Natural killer cell (primary cell): ENCODE data around the gene ABL1. TPM values are rescaled to one million over a fixed set of nuclear protein-coding genes. Genes with fewer than 3 reads are reported as not detected.

Experiments used
- ATAC-seq, 3 donors: fragments of 150-1000 bp in 2 of 3; fragments of 200-7000 bp in 1 of 3; cut with Tn5 transposase; 1 replicate in 1 of 3; 2 replicates in 2 of 3; pipeline ENCODE4 v1.10.0; 2021; ENCODE audit warnings: mild to moderate bottlenecking in 2 of 3, moderate library complexity in 2 of 3
- DNase-seq, 2 donors: peaks; one replicate each; pipeline versions ENCODE4 v3.0.0 to v3.0.0-alpha.2; 2013 to 2021; ENCODE audit warnings: mixed read lengths in 1 of 2
- H3K27ac ChIP-seq: one replicate; pipeline ENCODE4 v1.5.1; 2013; ENCODE audit warnings: mild to moderate bottlenecking, low read length
- H3K27me3 ChIP-seq: one replicate; pipeline ENCODE4 v1.6.1; 2013; ENCODE audit warnings: low read length; ENCODE audit not compliant: control insufficient read depth, insufficient read depth
- H3K36me3 ChIP-seq: one replicate; pipeline ENCODE4 v1.6.1; 2013; ENCODE audit warnings: low read length; ENCODE audit not compliant: control insufficient read depth, insufficient read depth
- H3K4me1 ChIP-seq: one replicate; pipeline ENCODE4 v1.6.1; 2013; ENCODE audit warnings: low read length; ENCODE audit not compliant: control insufficient read depth, insufficient read depth
- H3K4me3 ChIP-seq: one replicate; pipeline ENCODE4 v1.5.1; 2013; ENCODE audit warnings: low read length
- H3K9me3 ChIP-seq: one replicate; pipeline ENCODE4 v1.6.1; 2013; ENCODE audit warnings: low read length; ENCODE audit not compliant: control insufficient read depth, insufficient read depth
- H3K27ac Mint-ChIP-seq, 2 donors: one replicate each; pipeline ENCODE4 v1.8.0; 2022; ENCODE audit warnings: mild to moderate bottlenecking in 2 of 2, mixed read lengths in 2 of 2, moderate library complexity in 1 of 2
- H3K27me3 Mint-ChIP-seq, 2 donors: one replicate each; pipeline ENCODE4 v1.8.0; 2022; ENCODE audit warnings: low read depth in 2 of 2, mixed read lengths in 2 of 2
- H3K36me3 Mint-ChIP-seq: one replicate; pipeline ENCODE4 v1.8.0; 2022; ENCODE audit warnings: mixed read lengths
- H3K4me1 Mint-ChIP-seq, 2 donors: one replicate each; pipeline ENCODE4 v1.8.0; 2022; ENCODE audit warnings: mixed read lengths in 2 of 2
- H3K4me3 Mint-ChIP-seq: one replicate; pipeline ENCODE4 v1.8.0; 2022; ENCODE audit warnings: mild to moderate bottlenecking, moderate library complexity, mixed read lengths
- H3K9me3 Mint-ChIP-seq, 2 donors: one replicate each; pipeline ENCODE4 v1.8.0; 2022; ENCODE audit warnings: mixed read lengths in 2 of 2
- WGBS: methylation state at CpG from one replicate; pipeline ENCODE4 v1.1.7; 2013; ENCODE audit warnings: missing lambda C conversion rate; ENCODE audit not compliant: insufficient coverage; 5-methylcytosine and 5-hydroxymethylcytosine counted together
- intact Hi-C: fragments of 100-400 bp; cut with micrococcal nuclease; formaldehyde crosslinking; loops from one replicate; pipeline ENCODE4 v1.14.2; 2022
- total RNA-seq, 4 donors: library from RNA; stranded (reverse); fragments of 120-200 nt in 1 of 4; gene quantifications; one replicate each; pipeline versions ENCODE4 v1.2.3 to v1.2.4, GENCODE V29; 2013 to 2022
- TF ChIP-seq, protein P1 (sequence below): fragments of 200-600 bp; IDR thresholded peaks from one replicate; pipeline ENCODE4 v1.8.0; 2022; ENCODE audit warnings: antibody characterized with exemption

The ABL1 gene
- total RNA-seq, 3 donors from 2014 or later (not counting 1 experiment from before 2014, with no cell fraction given): 49.7 to 65.6 (median 53.8) TPM

- H3K36me3 Mint-ChIP-seq: no peaks in the 10 kb centered on the region
- Histone ChIP-seq H3K36me3 (no peaks in the 10 kb centered on the region), H3K4me3 (no peak overlapping the region), H3K9me3 (no peaks in the 10 kb centered on the region), H3K4me1 (no peaks in the 10 kb centered on the region), H3K27ac (no peak overlapping the region), H3K27me3 (peaks cover 4% of the 10 kb centered on the region)
- H3K4me3 Mint-ChIP-seq: no peak overlapping the region
- WGBS: 91% methylated on average over 36 of the region's 36 CpGs
- no peaks in the 10 kb centered on the region for H3K9me3 Mint-ChIP-seq
- peaks cover 15 to 29% of the 10 kb centered on the region in 2 donors for H3K27me3 Mint-ChIP-seq
- no peak overlapping the region for H3K27ac Mint-ChIP-seq
- TF ChIP-seq, protein P1, sequence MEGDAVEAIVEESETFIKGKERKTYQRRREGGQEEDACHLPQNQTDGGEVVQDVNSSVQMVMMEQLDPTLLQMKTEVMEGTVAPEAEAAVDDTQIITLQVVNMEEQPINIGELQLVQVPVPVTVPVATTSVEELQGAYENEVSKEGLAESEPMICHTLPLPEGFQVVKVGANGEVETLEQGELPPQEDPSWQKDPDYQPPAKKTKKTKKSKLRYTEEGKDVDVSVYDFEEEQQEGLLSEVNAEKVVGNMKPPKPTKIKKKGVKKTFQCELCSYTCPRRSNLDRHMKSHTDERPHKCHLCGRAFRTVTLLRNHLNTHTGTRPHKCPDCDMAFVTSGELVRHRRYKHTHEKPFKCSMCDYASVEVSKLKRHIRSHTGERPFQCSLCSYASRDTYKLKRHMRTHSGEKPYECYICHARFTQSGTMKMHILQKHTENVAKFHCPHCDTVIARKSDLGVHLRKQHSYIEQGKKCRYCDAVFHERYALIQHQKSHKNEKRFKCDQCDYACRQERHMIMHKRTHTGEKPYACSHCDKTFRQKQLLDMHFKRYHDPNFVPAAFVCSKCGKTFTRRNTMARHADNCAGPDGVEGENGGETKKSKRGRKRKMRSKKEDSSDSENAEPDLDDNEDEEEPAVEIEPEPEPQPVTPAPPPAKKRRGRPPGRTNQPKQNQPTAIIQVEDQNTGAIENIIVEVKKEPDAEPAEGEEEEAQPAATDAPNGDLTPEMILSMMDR: no peak
- intact Hi-C loops: no loop called here
- DNase-seq (no peak), ATAC-seq (no peak)
- H3K4me1 Mint-ChIP-seq: peaks cover 0 to 10% of the 10 kb centered on the region in 2 donors
Observed at GRCh38 chr9:130929571-130930038, 94.6 kb downstream of the ABL1 start.

GRCh38 chr9:130930132-130930803 is 95.2 kb downstream of the ABL1 start:
- no peaks in the 10 kb centered on the region for H3K9me3 Mint-ChIP-seq
- H3K36me3 Mint-ChIP-seq: no peaks in the 10 kb centered on the region
- H3K4me1 Mint-ChIP-seq: peaks cover 0 to 10% of the 10 kb centered on the region in 2 donors

GRCh38 chr9:130930804-130931349 is 95.8 kb downstream of the ABL1 start:
- peaks cover 22 to 33% of the 10 kb centered on the region in 2 donors for H3K27me3 Mint-ChIP-seq
- no peak overlapping the region for H3K27ac Mint-ChIP-seq
- Histone ChIP-seq H3K4me1 (no peaks in the 10 kb centered on the region), H3K4me3 (no peak overlapping the region), H3K27ac (no peak overlapping the region), H3K9me3 (no peaks in the 10 kb centered on the region), H3K27me3 (peaks cover 4% of the 10 kb centered on the region), H3K36me3 (no peaks in the 10 kb centered on the region)
- H3K4me3 Mint-ChIP-seq: no peak overlapping the region
- no peaks in the 10 kb centered on the region for H3K9me3 Mint-ChIP-seq
- ATAC-seq (peak in 1 of 3 donors; percentile 9), DNase-seq (no peak)
- 83% methylated on average over 15 of the region's 15 CpGs for WGBS
- TF ChIP-seq, protein P1: no peak
- intact Hi-C loops: no loop called here
- no peaks in the 10 kb centered on the region for H3K36me3 Mint-ChIP-seq
- peaks cover 0 to 10% of the 10 kb centered on the region in 2 donors for H3K4me1 Mint-ChIP-seq

More at GRCh38 chr9:130930132-130930803, 95.2 kb downstream of the ABL1 start:
- H3K4me1 ChIP-seq: no peaks in the 10 kb centered on the region
- no peak overlapping the region for H3K4me3 Mint-ChIP-seq
- peak in 1 of 3 donors; percentile 2 for ATAC-seq
- no peak overlapping the region for H3K27ac Mint-ChIP-seq
- H3K36me3 ChIP-seq: no peaks in the 10 kb centered on the region
- H3K27me3 ChIP-seq: peaks cover 4% of the 10 kb centered on the region
- H3K27ac ChIP-seq: no peak overlapping the region
- intact Hi-C loops: no loop called here
- no peaks in the 10 kb centered on the region for H3K9me3 ChIP-seq
- H3K4me3 ChIP-seq: no peak overlapping the region
- no peak for DNase-seq
- H3K27me3 Mint-ChIP-seq: peaks cover 21 to 33% of the 10 kb centered on the region in 2 donors
- TF ChIP-seq, protein P1: no peak
- 88% methylated on average over 23 of the region's 23 CpGs for WGBS
